A549 (cell line): Measurements from ENCODE around the gene IFNL2. TPM values are rescaled to one million over a fixed set of nuclear protein-coding genes. Genes with fewer than 3 reads are reported as not detected.
A peak's percentile ranks its signal among the peaks of the same experiment; 100 is the strongest.

Experiments used
- ATAC-seq, 2 experiments: fragments of 200-7000 bp in 1 of 2; fragments of >200 bp in 1 of 2; cut with Nextera tagmentation in 1 of 2; cut with Tn5 transposase in 1 of 2; 3 replicates each; pipeline versions ENCODE4 v1.8.0 to v1.9.1; 2018 to 2020; ENCODE audit warnings: mild to moderate bottlenecking in 1 of 2, moderate library complexity in 1 of 2
- CTCF ChIA-PET: fragments of 300-600 bp; sonication (Branson Sonifier 250); formaldehyde crosslinking; extraction: SDS; loops from one replicate; lab custom pipeline; 2021; ENCODE audit warnings: antibody characterized with exemption, inconsistent platforms; lab: Yijun Ruan, JAX
- POLR2A ChIA-PET: fragments of 350-600 bp; formaldehyde crosslinking; extraction: SDS; loops from one replicate; lab custom pipeline; 2021; ENCODE audit warnings: antibody characterized with exemption, inconsistent platforms; lab: Yijun Ruan, JAX
- DNase-seq, 2 experiments: peaks; one replicate each; pipeline versions ENCODE4 v3.0.0 to v3.0.0-alpha.2; 2011 to 2016; ENCODE audit warnings: low read depth in 1 of 2, low spot score in 1 of 2
- FAIRE-seq: peaks from 2 replicates; lab custom pipeline; 2011; peaks lifted over from hg19 to GRCh38; lab: Jason Lieb, UNC
- H3K27ac ChIP-seq, 2 experiments: fragments of >200 bp; sonication (Bioruptor Twin); formaldehyde crosslinking; 3 replicates each; pipeline ENCODE4 v1.5.1; 2016 to 2017
- H3K4me1 ChIP-seq: fragments of >200 bp; sonication (Bioruptor Twin); formaldehyde crosslinking; 3 replicates; pipeline ENCODE4 v1.6.1; 2016
- H3K4me2 ChIP-seq: fragments of >200 bp; sonication (Bioruptor Twin); formaldehyde crosslinking; 3 replicates; pipeline ENCODE4 v1.6.1; 2016
- H3K4me3 ChIP-seq: fragments of >200 bp; sonication (Bioruptor Twin); formaldehyde crosslinking; 3 replicates; pipeline ENCODE4 v1.5.1; 2016
- H3K9me3 ChIP-seq: fragments of >200 bp; sonication (Bioruptor Twin); formaldehyde crosslinking; 3 replicates; pipeline ENCODE4 v1.6.1; 2016
- CBX2 ChIP-seq: fragments of 200-600 bp; sonication (generic); IDR thresholded peaks from 2 replicates; pipeline ENCODE4 v1.6.1; 2016; ENCODE audit warnings: low read depth, mild to moderate bottlenecking, borderline replicate concordance
- CBX8 ChIP-seq: fragments of 200-600 bp; sonication (generic); IDR thresholded peaks from 2 replicates; pipeline ENCODE4 v1.6.1; 2016
- E2F6 ChIP-seq: IDR thresholded peaks from 2 replicates; pipeline ENCODE4 v1.6.1; 2012; ENCODE audit warnings: low read depth, borderline replicate concordance
- EHF ChIP-seq: fragments of 250-450 bp; sonication (Bioruptor Pico); IDR thresholded peaks from 2 replicates; pipeline ENCODE4 v1.5.0; 2020; ENCODE audit warnings: mild to moderate bottlenecking
- FOSL2 ChIP-seq, 2 experiments: fragments of 450-650 bp in 1 of 2; fragments of >200 bp in 1 of 2; sonication (Bioruptor Twin) in 1 of 2; formaldehyde crosslinking; IDR thresholded peaks; 2 replicates each; pipeline versions ENCODE4 v1.5.0 to v1.6.1; 2016 to 2020; ENCODE audit warnings: mild to moderate bottlenecking in 1 of 2, moderate library complexity in 1 of 2
- FOXS1 ChIP-seq: fragments of 250-450 bp; sonication (Bioruptor Pico); IDR thresholded peaks from 2 replicates; pipeline ENCODE4 v1.5.0; 2020; ENCODE audit warnings: mild to moderate bottlenecking, moderate library complexity
- HDAC2 ChIP-seq: fragments of 200-600 bp; sonication (generic); IDR thresholded peaks from 2 replicates; pipeline ENCODE4 v1.6.1; 2016
- HES2 ChIP-seq: fragments of >200 bp; sonication (Bioruptor Twin); formaldehyde crosslinking; IDR thresholded peaks from 2 replicates; pipeline ENCODE4 v1.6.1; 2016
- HEYL ChIP-seq: fragments of 250-450 bp; sonication (Bioruptor Pico); IDR thresholded peaks from 2 replicates; pipeline ENCODE4 v1.8.0; 2021; ENCODE audit warnings: mild to moderate bottlenecking, moderate library complexity
- HMGXB4 ChIP-seq: fragments of 250-450 bp; sonication (Bioruptor Pico); IDR thresholded peaks from 2 replicates; pipeline ENCODE4 v1.5.0; 2021; ENCODE audit warnings: mild to moderate bottlenecking, moderate library complexity, borderline replicate concordance
- KDM1A ChIP-seq: fragments of 200-600 bp; sonication (generic); IDR thresholded peaks from 2 replicates; pipeline ENCODE4 v1.6.1; 2016; ENCODE audit warnings: low read depth, mild to moderate bottlenecking
- KDM5A ChIP-seq: fragments of 200-600 bp; sonication (generic); IDR thresholded peaks from 2 replicates; pipeline ENCODE4 v1.6.1; 2016; ENCODE audit warnings: antibody characterized with exemption, mild to moderate bottlenecking
- MYC ChIP-seq: IDR thresholded peaks from 2 replicates; pipeline ENCODE4 v1.6.1; 2012; ENCODE audit warnings: mild to moderate bottlenecking, inconsistent platforms, low read length, improper control_type of control experiment, borderline replicate concordance
- NFE2L2 ChIP-seq: fragments of 150-350 bp; conservative IDR thresholded peaks from 2 replicates; pipeline ENCODE4 v1.6.1; 2014; ENCODE audit warnings: low read length
- PHF8 ChIP-seq: fragments of 200-600 bp; sonication (generic); IDR thresholded peaks from 2 replicates; pipeline ENCODE4 v1.6.1; 2016; ENCODE audit warnings: low read depth, mild to moderate bottlenecking, antibody characterized with exemption, moderate library complexity, borderline replicate concordance
- RNF2 ChIP-seq: fragments of 200-600 bp; sonication (generic); IDR thresholded peaks from 2 replicates; pipeline ENCODE4 v1.6.1; 2016; ENCODE audit warnings: low read depth, mild to moderate bottlenecking, antibody characterized with exemption, moderate library complexity, borderline replicate concordance
- SREBF2 ChIP-seq: fragments of 450-650 bp; IDR thresholded peaks from 2 replicates; pipeline ENCODE4 v1.6.1; 2014; ENCODE audit warnings: mild to moderate bottlenecking, moderate library complexity
- ZFP36 ChIP-seq: fragments of 450-650 bp; IDR thresholded peaks from 2 replicates; pipeline ENCODE4 v1.6.1; 2014; ENCODE audit warnings: borderline replicate concordance; ENCODE audit not compliant: partially characterized antibody
- ZSCAN20 ChIP-seq: fragments of 250-450 bp; sonication (Bioruptor Pico); IDR thresholded peaks from 2 replicates; pipeline ENCODE4 v1.8.0; 2022; ENCODE audit warnings: mild to moderate bottlenecking, moderate library complexity
- WGBS: methylation state at CpG from one replicate; pipeline ENCODE4 v1.1.6; 2017; ENCODE audit errors: missing lambda C conversion rate; 5-methylcytosine and 5-hydroxymethylcytosine counted together
- polyA plus RNA-seq, 4 experiments: library from polyadenylated mRNA; depleted of rRNA in 3 of 4; stranded (reverse); fragments of >200 nt; fragmentation: RNase III in 1 of 4; extraction: RNeasy Plus Mini Kit Qiagen cat#74134 plus additional on column Dnase treatment in 1 of 4; gene quantifications; 2 replicates in 3 of 4; 3 replicates in 1 of 4; pipeline ENCODE4 v1.2.3, GENCODE V29; 2011 to 2017

The IFNL2 gene
- polyA plus RNA-seq, 2 of the 4 experiments (the other 2 are of a cell fraction), result not detected

GRCh38 chr19:39314016-39314728 lies 46.0 kb downstream of the IFNL2 start:
- no peak overlapping the region for H3K4me2 ChIP-seq
- DNase-seq (no peak), FAIRE-seq (no peak), ATAC-seq (no peak)
- ChIA-PET CTCF (interaction anchor here (0.5 to 9.1 kb wide), 7 partner anchors 8 to 422 kb away, joined by 3 to 86 read pairs (median 3); partner anchors contain the start of gene IFNL2), POLR2A (no interaction called here)
- H3K4me3 ChIP-seq, result no peak overlapping the region
- H3K27ac ChIP-seq, result no peak overlapping the region
- WGBS, result 95% methylated on average over 64 of the region's 64 CpGs
- no peaks in the 10 kb centered on the region for H3K4me1 ChIP-seq
- no peaks in the 10 kb centered on the region for H3K9me3 ChIP-seq
- TF ChIP-seq HDAC2, result no peak
- TF ChIP-seq, all 56 proteins: peak for 0

- CTCF ChIA-PET, result interaction anchor here (0.7 to 9.1 kb wide), 8 partner anchors 10 to 363 kb away, joined by 3 to 86 read pairs (median 4); no protein-coding TSS in a partner anchor
- 98% methylated on average over 1 of the region's 1 CpG for whole genome bisulfite sequencing
- POLR2A ChIA-PET, result no interaction called here
Measured at GRCh38 chr19:39315933-39316332, 47.7 kb downstream of the IFNL2 start.

GRCh38 chr19:39316627-39317321 lies 48.6 kb downstream of the IFNL2 start:
- no peak for ATAC-seq
- DNase-seq, result no peak
- 92% methylated on average over 12 of the region's 12 CpGs for WGBS
- ChIA-PET CTCF (interaction anchor here (1.0 to 9.1 kb wide), 8 partner anchors 11 to 364 kb away, joined by 3 to 86 read pairs (median 5); no protein-coding TSS in a partner anchor), POLR2A (no interaction called here)
- no peak overlapping the region for H3K4me3 ChIP-seq
- FAIRE-seq, result no peak
- peaks cover 8% of the 10 kb centered on the region for H3K4me1 ChIP-seq
- H3K27ac ChIP-seq, result no peak overlapping the region
- no peak for TF ChIP-seq KDM5A
- no peak for TF ChIP-seq HMGXB4 (CRISPR knock-in tag)
- TF ChIP-seq CBX8, result no peak
- no peak for TF ChIP-seq EHF (CRISPR knock-in tag)
- TF ChIP-seq NFE2L2, result no peak
- no peak for TF ChIP-seq MYC
- no peak for TF ChIP-seq HES2
- no peak for TF ChIP-seq FOSL2 (IDR thresholded peaks at IDR 0.05)
- no peak for TF ChIP-seq FOSL2 (CRISPR knock-in tag; IDR thresholded peaks at IDR 0.05)
- no peak for TF ChIP-seq RNF2
- no peak for TF ChIP-seq ZSCAN20 (CRISPR knock-in tag)
- TF ChIP-seq FOXS1 (CRISPR knock-in tag), result no peak
- no peak for TF ChIP-seq HEYL
- no peak for TF ChIP-seq HDAC2
- no peak for TF ChIP-seq ZFP36
- no peak for TF ChIP-seq E2F6
- no peak for TF ChIP-seq CBX2
- TF ChIP-seq SREBF2, result no peak
- no peak overlapping the region for H3K4me2 ChIP-seq
- no peaks in the 10 kb centered on the region for H3K9me3 ChIP-seq

More at GRCh38 chr19:39315933-39316332, 47.7 kb downstream of the IFNL2 start:
- Histone ChIP-seq H3K27ac (no peak overlapping the region), H3K4me3 (no peak overlapping the region), H3K4me1 (peaks cover 8% of the 10 kb centered on the region), H3K4me2 (no peak overlapping the region), H3K9me3 (no peaks in the 10 kb centered on the region)
- no peak for DNase-seq
- ATAC-seq, result no peak
- peak; percentile 96 for FAIRE-seq
- TF ChIP-seq KDM1A, result peak; percentile 66; the same call in 1 of the 2 replicates
- peak; percentile 73 for TF ChIP-seq ZFP36
- no peak for TF ChIP-seq PHF8
